Immature natural killer cell (primary cell): ENCODE data around the gene COX8A. TPM values are rescaled to one million over a fixed set of nuclear protein-coding genes. Genes with fewer than 3 reads are reported as not detected.

Source experiments
- DNase-seq, 3 donors: peaks; one replicate each; pipeline ENCODE4 v3.0.0; 2022; ENCODE audit warnings: mixed read lengths in 1 of 3
- H3K27ac Mint-ChIP-seq, 6 donors: one replicate each; pipeline ENCODE4 v1.8.0; 2020; ENCODE audit warnings: mixed read lengths in 6 of 6, mild to moderate bottlenecking in 5 of 6, inconsistent platforms in 4 of 6, moderate library complexity in 3 of 6
- H3K27me3 Mint-ChIP-seq, 3 donors: one replicate each; pipeline ENCODE4 v1.8.0; 2020 to 2021; ENCODE audit warnings: low read depth in 3 of 3, mild to moderate bottlenecking in 3 of 3, mixed read lengths in 3 of 3, moderate library complexity in 3 of 3, inconsistent platforms in 1 of 3
- H3K36me3 Mint-ChIP-seq, 3 donors: one replicate each; pipeline ENCODE4 v1.8.0; 2020; ENCODE audit warnings: mixed read lengths in 3 of 3, inconsistent platforms in 2 of 3, mild to moderate bottlenecking in 2 of 3
- H3K4me1 Mint-ChIP-seq, 2 donors: one replicate each; pipeline ENCODE4 v1.8.0; 2020; ENCODE audit warnings: inconsistent platforms in 2 of 2, mild to moderate bottlenecking in 2 of 2, mixed read lengths in 2 of 2, moderate library complexity in 1 of 2
- H3K4me3 Mint-ChIP-seq, 5 donors: one replicate each; pipeline ENCODE4 v1.8.0; 2020; ENCODE audit warnings: mild to moderate bottlenecking in 5 of 5, mixed read lengths in 5 of 5, inconsistent platforms in 3 of 5, moderate library complexity in 3 of 5
- H3K9me3 Mint-ChIP-seq, 6 donors: one replicate each; pipeline ENCODE4 v1.8.0; 2020; ENCODE audit warnings: mild to moderate bottlenecking in 6 of 6, mixed read lengths in 6 of 6, inconsistent platforms in 4 of 6, moderate library complexity in 3 of 6
- polyA plus RNA-seq, 3 donors: library from polyadenylated mRNA; unstranded; fragments of 300-500 nt; fragmentation: Illumina TruSeq; gene quantifications; one replicate each; pipeline ENCODE4 v1.2.3, GENCODE V29; 2021

Gene COX8A
- polyA plus RNA-seq, 3 donors from 2014 or later = 506 to 686 (median 534) TPM

DNA sequence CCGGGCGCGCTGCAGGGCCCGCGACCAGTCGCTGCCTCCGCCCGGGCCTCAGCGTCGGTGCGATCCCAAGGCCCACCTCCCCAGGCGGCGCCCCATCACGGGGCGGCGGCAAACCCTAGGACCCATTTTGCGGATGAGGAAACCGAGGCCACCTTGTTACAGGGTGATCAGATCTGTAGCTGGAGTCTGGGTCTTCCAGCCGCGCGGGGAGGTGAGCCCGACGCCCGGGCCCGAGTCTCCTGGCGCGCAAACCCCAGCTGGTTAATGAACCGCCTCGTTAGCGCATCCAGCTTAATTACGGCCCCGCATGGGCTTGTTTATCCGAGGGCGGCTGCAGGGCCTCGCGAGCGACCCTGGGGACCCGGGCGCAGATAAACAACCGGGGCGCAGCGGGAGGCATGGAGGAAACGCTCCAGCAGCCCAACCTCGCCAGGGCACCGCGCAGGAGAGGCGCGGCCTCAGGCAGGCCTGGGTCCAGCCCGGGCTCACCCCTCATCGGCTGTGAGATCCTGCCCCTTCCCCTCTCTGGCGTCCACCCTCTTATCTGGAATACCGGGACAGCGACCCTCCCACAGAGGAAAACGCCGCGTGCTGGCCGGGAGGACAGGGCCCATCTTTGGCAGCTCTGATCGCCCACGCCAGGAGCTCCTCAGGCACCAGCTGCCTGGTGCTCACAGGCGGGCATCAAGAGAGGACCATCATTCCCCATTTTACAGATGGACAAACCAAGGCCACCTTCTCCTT lies 26.5 kb downstream of the COX8A start:
- no peaks in the 10 kb centered on the region for H3K9me3 Mint-ChIP-seq
- DNase-seq = no peak
- H3K36me3 Mint-ChIP-seq = peaks cover 0 to 11% (median 6%) of the 10 kb centered on the region in 3 donors
- peak overlapping the region; percentile 29 to 76 (median 57) for H3K4me3 Mint-ChIP-seq
- peak overlapping the region in 1 of 6 donors; percentile 81 for H3K27ac Mint-ChIP-seq
- peaks cover 0 to 14% of the 10 kb centered on the region in 2 donors for H3K4me1 Mint-ChIP-seq
- peaks cover 2 to 14% (median 3%) of the 10 kb centered on the region in 3 donors for H3K27me3 Mint-ChIP-seq

GRCh38 chr11:64001484-64002420 lies 27.3 kb downstream of the COX8A start:
- no peak for DNase-seq
- Mint-ChIP-seq H3K36me3 (peaks cover 0 to 10% (median 6%) of the 10 kb centered on the region in 3 donors), H3K27ac (peak overlapping the region in 1 of 6 donors; percentile 81), H3K27me3 (peaks cover 4 to 16% (median 6%) of the 10 kb centered on the region in 3 donors), H3K9me3 (no peaks in the 10 kb centered on the region), H3K4me1 (peaks cover 0 to 14% of the 10 kb centered on the region in 2 donors), H3K4me3 (peak overlapping the region; percentile 2 to 76 (median 57))

GRCh38 chr11:64003807-64004589 lies 29.6 kb downstream of the COX8A start:
- Mint-ChIP-seq H3K4me1 (peaks cover 7 to 22% of the 10 kb centered on the region in 2 donors), H3K27ac (no peak overlapping the region), H3K36me3 (no peaks in the 10 kb centered on the region), H3K4me3 (no peak overlapping the region), H3K9me3 (no peaks in the 10 kb centered on the region), H3K27me3 (peaks cover 4 to 23% (median 7%) of the 10 kb centered on the region in 3 donors)
- DNase-seq = no peak

GRCh38 chr11:64004590-64004984 lies 30.2 kb downstream of the COX8A start:
- H3K27me3 Mint-ChIP-seq = peaks cover 4 to 23% (median 7%) of the 10 kb centered on the region in 3 donors
- no peak for DNase-seq
- peaks cover 7 to 22% of the 10 kb centered on the region in 2 donors for H3K4me1 Mint-ChIP-seq
- H3K9me3 Mint-ChIP-seq = no peaks in the 10 kb centered on the region
- no peak overlapping the region for H3K4me3 Mint-ChIP-seq
- H3K27ac Mint-ChIP-seq = no peak overlapping the region
- no peaks in the 10 kb centered on the region for H3K36me3 Mint-ChIP-seq

GRCh38 chr11:64005691-64006090 lies 31.3 kb downstream of the COX8A start:
- H3K4me1 Mint-ChIP-seq = peaks cover 7 to 21% of the 10 kb centered on the region in 2 donors
- H3K4me3 Mint-ChIP-seq = no peak overlapping the region
- peaks cover 7 to 23% (median 9%) of the 10 kb centered on the region in 3 donors for H3K27me3 Mint-ChIP-seq
- no peaks in the 10 kb centered on the region for H3K36me3 Mint-ChIP-seq
- no peaks in the 10 kb centered on the region for H3K9me3 Mint-ChIP-seq
- no peak overlapping the region for H3K27ac Mint-ChIP-seq
- DNase-seq = no peak

GRCh38 chr11:64006398-64006797 lies 32.0 kb downstream of the COX8A start:
- Mint-ChIP-seq H3K4me1 (peaks cover 7 to 19% of the 10 kb centered on the region in 2 donors), H3K4me3 (peak overlapping the region in 1 of 5 donors; percentile 21), H3K9me3 (no peaks in the 10 kb centered on the region), H3K27me3 (peaks cover 8 to 21% (median 9%) of the 10 kb centered on the region in 3 donors), H3K36me3 (no peaks in the 10 kb centered on the region), H3K27ac (no peak overlapping the region)
- DNase-seq = no peak

- DNase-seq = no peak
- peak overlapping the region; percentile 55 to 89 (median 80) for H3K4me3 Mint-ChIP-seq
- H3K4me1 Mint-ChIP-seq = peaks cover 7 to 14% of the 10 kb centered on the region in 2 donors
- H3K27me3 Mint-ChIP-seq = peaks cover 8 to 21% (median 9%) of the 10 kb centered on the region in 3 donors
- H3K27ac Mint-ChIP-seq = peak overlapping the region in 1 of 6 donors; percentile 9
- H3K9me3 Mint-ChIP-seq = no peaks in the 10 kb centered on the region
- no peaks in the 10 kb centered on the region for H3K36me3 Mint-ChIP-seq
These were observed 32.8 kb downstream of the COX8A start for GRCh38 chr11:64007160-64007628.

DNA sequence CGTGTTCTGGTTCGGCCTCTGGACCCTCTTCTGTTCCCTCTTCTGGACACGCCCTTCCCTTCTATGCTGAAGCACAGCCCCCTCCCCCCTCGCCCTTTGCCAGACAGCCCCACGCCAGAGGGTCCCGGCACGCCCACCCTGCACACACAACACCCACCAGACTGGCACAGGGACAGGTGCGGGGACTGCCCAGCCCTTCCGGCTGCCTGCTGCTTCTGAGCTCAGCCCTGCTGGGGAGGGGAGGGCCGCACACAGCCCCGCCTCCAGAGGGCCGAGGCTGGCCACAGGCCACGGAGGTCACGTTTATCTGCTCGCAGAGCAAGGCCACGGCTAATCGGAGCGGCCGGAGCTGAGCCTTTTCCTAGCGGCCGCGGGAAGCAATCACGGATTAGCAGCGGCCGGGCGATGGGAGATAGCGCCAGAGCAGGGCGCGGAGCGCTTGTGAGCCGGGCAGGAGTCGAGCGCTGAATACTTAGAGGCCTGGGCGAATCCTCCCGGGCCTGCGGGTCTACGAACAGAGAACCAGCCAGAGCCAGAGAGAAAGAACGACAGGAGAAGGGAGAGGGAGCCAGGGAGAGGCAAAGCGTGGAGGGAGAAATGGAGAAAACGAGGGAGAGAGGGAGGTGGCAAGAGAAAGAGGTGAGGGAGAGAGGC lies 33.3 kb downstream of the COX8A start:
- H3K4me1 Mint-ChIP-seq = peaks cover 7 to 14% of the 10 kb centered on the region in 2 donors
- peak overlapping the region; percentile 55 to 89 (median 80) for H3K4me3 Mint-ChIP-seq
- no peak overlapping the region for H3K27ac Mint-ChIP-seq
- peaks cover 8 to 19% (median 9%) of the 10 kb centered on the region in 3 donors for H3K27me3 Mint-ChIP-seq
- peak in 1 of 3 donors; percentile 16 for DNase-seq
- no peaks in the 10 kb centered on the region for H3K36me3 Mint-ChIP-seq
- H3K9me3 Mint-ChIP-seq = no peaks in the 10 kb centered on the region

- H3K4me1 Mint-ChIP-seq = peaks cover 7 to 14% of the 10 kb centered on the region in 2 donors
- no peaks in the 10 kb centered on the region for H3K9me3 Mint-ChIP-seq
- H3K4me3 Mint-ChIP-seq = peak overlapping the region; percentile 55 to 89 (median 80)
- H3K27me3 Mint-ChIP-seq = peaks cover 8 to 18% (median 9%) of the 10 kb centered on the region in 3 donors
- H3K36me3 Mint-ChIP-seq = no peaks in the 10 kb centered on the region
- DNase-seq = no peak
- H3K27ac Mint-ChIP-seq = no peak overlapping the region
These were observed 34.0 kb downstream of the COX8A start for GRCh38 chr11:64008283-64008913.

GRCh38 chr11:64008914-64009633 lies 34.7 kb downstream of the COX8A start:
- Mint-ChIP-seq H3K4me3 (peak overlapping the region in 1 of 5 donors; percentile 35), H3K27me3 (peaks cover 8 to 17% (median 9%) of the 10 kb centered on the region in 3 donors), H3K27ac (no peak overlapping the region), H3K9me3 (no peaks in the 10 kb centered on the region), H3K4me1 (peaks cover 7 to 14% of the 10 kb centered on the region in 2 donors), H3K36me3 (no peaks in the 10 kb centered on the region)
- DNase-seq = no peak

DNA sequence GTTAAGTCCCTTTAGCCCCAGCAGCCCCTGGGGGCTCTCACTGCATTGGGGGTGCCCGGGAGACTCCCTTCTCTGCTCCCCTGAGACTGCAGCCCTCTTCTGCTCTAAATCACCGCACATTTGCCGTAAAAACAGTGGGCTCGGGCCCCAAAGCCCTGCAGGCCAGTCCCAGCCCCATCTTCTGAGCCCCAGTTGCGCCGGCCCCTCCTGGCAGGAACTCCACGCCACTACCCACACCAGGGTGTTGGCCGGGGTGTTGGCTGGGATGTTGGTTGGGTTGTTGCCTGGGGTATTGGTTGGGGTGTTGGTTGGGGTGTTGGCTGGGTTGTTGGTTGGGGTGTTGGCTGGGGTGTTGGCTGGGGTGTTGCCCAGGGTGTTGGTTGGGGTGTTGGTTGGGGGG lies 35.3 kb downstream of the COX8A start:
- Mint-ChIP-seq H3K36me3 (no peaks in the 10 kb centered on the region), H3K9me3 (no peaks in the 10 kb centered on the region), H3K27ac (no peak overlapping the region), H3K4me3 (no peak overlapping the region), H3K4me1 (peaks cover 7 to 14% of the 10 kb centered on the region in 2 donors), H3K27me3 (peaks cover 8 to 17% (median 9%) of the 10 kb centered on the region in 3 donors)
- no peak for DNase-seq

GRCh38 chr11:64010783-64011182 lies 36.4 kb downstream of the COX8A start:
- no peak for DNase-seq
- Mint-ChIP-seq H3K36me3 (no peaks in the 10 kb centered on the region), H3K4me3 (no peak overlapping the region), H3K4me1 (peaks cover 7 to 14% of the 10 kb centered on the region in 2 donors), H3K27ac (no peak overlapping the region), H3K27me3 (peaks cover 8 to 15% (median 9%) of the 10 kb centered on the region in 3 donors), H3K9me3 (no peaks in the 10 kb centered on the region)
